TTC549 (cell line): ENCODE results near the gene TMEM30A.

Source experiments
- FAIRE-seq: peaks from 2 replicates; lab custom pipeline; 2012; peaks lifted over from hg19 to GRCh38; lab: Jason Lieb, UNC

Gene TMEM30A

DNA sequence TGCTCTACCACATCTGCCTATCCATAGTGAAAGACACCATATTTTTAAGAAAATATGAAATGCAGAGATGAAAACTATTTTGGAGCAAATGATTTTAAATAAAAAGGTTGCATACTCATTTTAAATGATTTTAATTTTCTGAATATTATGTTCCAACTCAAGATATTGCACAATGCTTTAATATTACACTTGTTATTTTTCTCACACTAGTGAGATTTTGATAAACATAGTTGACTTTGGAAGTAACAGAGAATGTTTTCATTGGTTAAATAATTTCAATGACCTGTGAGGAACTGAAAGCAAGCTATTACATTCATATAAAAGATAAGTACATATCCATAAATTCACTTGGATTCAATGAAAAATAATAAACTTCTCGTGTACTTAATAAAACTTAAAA, 7.2 kb upstream of the TMEM30A start:
- FAIRE-seq = no peak

DNA sequence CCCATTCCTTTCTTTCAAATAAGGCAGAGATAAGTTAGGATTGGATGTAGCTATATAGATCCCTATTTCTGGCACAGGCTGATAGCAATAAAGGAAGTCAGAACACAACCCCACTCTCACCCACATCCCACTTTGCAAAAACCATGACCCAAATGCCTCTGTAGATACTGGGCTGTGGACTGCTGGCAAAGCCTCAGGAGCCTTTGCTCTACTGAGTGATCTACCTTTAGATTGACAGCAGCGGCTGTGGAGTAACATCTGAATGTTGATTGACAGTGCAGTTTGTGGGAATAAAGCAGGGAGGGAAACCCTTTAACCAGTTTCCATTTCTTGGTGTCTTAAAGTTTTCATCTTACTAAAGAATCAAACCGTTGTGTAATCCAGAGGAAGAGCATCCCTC, 6.7 kb upstream of the TMEM30A start:
- FAIRE-seq = no peak

DNA sequence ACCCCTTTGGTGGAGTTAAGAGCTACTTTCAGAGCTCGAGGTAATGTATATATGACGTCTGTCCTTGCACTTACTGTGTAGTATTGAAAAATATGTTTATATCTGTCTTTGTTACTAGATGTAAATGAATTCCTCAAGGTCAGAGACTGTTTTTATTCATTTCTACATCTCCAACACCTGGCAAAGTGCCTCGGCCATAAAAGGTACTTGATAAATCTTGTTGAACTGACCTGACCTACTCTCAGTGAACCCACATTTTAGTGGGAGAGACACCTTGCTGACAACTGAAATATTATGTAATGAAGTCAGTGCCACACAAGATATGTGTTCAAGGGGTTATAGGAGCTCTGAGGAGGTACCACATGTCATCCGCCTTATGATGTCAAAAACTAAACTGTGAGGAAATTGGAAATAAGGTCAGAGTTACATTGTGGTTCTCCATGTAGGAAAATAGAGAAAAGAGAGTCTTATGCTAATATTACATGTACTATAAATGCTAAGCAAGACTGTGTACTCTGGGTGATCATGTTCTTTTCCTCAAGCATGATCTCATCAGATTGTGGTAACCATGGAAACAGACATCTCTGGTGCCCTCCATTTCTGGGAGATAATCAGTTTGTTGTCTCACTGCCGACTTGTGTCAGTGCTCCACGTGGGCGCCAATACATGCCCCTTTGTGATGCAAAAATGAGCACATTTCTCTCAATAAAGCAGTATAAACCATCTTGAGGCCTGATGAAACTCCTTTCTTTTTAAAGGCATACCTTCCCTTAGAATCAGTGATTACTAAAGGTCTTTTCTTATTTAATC, 5.7 kb upstream of the TMEM30A start:
- FAIRE-seq = no peak

DNA sequence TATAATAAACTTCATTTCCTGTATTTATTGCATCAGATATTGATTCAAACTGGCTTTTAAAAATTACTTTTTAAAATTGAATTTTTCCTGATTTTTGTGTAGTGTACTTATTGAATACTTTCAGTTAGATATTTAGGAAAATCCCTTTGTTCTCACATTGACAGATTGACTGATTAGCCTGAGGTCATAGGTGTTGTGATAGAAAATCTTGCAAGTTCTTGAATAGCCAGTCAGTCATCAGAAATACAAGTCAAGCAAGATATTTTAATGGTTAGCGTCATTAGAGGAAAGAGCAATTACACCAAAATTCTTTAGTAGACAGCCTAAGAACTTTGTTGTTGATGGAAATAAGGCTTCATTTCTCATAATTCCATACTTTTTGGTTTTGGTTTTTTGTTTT, 3.4 kb upstream of the TMEM30A start:
- FAIRE-seq = no peak

DNA sequence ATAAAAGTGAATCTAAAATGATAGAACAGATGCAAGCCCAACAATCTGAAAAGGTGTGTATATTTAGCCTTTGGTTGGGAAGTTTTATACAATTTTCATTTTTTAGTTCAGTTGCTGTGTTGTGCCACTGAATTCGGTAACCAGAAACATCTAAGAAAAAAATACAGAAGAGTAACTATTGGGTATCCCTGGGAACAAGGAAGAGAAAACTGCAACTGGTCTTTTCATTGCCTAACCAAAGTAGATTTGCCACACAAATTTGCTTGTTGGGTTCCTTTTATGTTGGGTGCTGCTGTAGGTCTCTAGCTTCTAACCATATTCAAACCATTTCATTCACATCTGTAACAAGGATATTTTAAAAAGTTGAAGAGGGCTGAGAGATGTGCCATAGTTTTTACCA, 2.8 kb upstream of the TMEM30A start:
- FAIRE-seq = no peak

DNA sequence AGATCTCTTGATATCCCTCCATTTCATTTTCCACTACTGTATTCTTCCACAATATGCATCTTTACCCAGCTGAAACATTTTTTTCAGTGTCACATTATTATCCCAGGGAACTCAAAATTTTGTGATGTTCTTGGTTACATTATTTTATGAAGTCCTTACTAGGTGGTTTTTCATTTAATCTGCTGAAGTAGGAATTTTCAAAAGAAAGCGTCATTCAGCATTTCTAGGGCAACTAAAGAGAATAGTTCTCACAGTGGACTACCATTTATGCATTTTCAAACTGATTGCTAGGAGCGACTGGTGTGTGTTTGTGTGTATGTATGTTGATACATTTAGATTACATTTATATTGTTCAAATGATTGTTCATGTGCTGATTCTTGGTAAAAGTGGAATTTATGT, 2.4 kb upstream of the TMEM30A start:
- FAIRE-seq = no peak

DNA sequence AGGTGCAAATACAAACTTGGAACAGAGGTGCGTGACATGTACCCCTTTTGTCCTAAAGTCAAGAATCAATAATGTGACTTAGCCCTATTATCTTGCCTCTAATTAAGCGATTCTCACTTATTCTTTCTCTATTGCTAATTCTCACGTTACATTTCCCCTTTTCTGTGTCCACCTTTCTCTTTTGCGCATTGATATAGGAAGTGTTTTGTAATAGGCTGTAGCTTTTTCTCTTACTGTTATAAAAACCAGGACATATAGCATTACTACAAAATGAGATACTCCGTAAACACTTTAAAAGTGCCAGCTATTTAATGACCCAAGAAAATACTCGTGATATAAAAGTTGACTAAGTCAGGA, 669 bp upstream of the TMEM30A start:
- FAIRE-seq = no peak

DNA sequence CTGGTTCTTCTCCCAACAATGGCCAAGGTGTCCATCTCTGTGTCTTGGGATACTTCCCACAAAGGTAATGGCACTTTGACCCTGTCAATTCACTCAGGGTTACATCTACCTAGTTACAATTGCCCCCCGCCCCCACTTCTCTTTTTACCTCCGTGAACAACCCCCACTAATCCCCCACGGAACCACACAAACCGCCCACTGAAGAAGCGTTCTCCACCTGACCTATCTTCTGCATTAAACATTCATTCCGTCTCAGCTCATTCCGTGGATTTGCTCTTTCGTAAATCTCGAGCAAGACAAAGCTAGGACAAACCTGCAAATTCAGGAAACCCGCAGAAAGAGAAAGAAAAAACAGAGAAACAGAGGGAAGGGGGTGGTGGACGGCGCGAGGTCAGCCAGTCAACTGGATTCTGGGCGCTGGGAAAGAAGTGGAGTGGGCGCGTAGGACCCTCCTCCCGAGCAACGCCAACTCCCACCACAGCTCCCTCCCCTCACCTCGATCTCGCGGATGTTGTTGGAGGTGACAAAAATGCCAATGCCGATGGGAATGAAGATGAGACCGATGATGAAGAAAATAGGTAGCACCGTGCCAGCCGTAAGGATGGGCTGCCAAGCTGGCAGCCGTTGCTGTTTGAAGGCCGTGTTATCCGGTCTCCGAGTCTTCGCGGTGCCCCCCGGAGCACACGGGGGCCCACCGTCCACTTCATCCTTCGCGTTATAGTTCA, 523 bp downstream of the TMEM30A start:
- no peak for FAIRE-seq

DNA sequence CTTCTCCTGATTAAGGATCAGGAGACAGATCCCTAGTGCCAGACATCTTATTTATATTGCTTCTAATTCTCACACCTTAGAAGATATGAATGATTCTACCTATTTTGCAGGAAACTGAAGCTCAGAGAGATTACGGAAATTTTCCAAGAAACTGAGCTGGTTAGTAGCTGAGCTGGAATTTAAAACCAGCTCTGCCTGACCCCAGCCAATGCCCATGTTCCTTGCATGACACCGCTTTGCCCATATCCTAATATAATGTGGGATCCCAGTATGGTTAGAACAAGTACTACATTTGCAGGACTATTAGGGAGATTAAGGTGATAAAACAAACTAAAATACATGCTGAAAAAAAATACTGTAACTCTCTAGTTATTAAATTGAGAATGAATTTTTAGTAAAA, 1.9 kb downstream of the TMEM30A start:
- FAIRE-seq = no peak

DNA sequence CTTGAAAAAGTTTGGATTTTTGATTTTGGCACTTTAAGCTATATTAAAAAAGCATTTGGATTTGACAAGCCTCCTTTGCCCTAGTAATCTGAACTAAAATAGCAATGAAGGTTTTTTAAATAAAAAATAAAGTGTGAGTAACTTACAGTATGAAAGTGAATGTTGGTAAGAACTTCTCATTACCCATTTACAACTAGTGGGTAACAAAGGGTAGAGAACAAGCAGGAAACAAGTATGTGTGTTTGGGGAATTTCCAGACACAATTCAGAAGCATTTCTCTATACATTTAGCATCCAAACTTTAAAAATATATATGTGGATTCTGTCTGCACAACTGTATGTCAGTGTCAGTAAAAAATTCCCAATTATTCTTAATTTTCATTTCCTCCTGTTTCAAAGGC, 2.9 kb downstream of the TMEM30A start:
- no peak for FAIRE-seq

DNA sequence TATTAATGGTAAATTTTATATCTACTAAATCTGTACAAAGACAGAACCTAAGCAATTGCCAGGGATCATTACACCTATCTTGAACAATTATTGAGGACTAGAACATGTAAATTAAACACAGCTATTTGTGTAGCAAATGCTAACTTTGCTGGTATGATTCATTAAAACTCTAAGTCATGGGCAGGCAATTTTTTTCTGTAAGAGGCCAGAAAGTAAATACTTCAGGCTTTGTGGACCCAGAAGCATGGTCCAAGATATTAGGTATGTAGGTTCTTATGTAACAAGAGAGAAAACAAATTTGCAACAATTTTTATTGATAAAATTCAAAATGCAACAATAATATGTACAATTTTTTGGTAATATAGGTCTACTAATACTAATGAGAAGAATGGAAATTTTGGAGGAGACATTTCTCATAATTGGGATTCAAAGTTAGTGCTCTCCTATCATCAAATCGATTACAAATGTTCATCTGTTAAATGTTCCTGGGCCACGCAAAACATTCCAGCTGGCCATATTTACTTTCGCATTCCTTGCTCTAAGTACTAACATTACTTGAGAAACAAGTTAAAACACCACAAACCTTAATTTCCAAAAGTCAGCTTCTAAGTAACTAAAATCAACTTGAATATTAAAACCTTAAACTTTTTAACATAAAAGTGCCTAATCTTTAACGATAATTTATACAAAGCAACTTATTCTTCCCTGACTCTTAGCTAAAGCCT, 4.3 kb downstream of the TMEM30A start:
- FAIRE-seq = no peak

DNA sequence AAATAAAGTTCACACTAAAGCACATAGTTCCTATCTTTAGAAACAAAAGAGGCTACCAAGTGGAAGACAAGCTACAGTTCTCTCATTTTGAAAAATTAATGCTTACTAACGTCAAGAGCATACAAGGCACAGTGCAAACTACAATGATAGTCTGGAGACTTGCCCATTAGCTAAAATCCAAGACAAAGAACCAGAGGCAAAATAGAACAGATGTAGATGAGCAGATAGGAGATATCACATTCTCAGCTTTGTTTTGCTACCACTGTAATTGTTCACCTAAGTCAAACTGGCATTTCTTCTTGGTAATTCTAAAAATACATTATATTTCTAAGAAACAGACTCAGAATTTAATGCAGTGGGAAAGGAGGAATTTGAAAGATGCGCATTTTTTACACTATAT, 5.2 kb downstream of the TMEM30A start:
- FAIRE-seq = no peak

DNA sequence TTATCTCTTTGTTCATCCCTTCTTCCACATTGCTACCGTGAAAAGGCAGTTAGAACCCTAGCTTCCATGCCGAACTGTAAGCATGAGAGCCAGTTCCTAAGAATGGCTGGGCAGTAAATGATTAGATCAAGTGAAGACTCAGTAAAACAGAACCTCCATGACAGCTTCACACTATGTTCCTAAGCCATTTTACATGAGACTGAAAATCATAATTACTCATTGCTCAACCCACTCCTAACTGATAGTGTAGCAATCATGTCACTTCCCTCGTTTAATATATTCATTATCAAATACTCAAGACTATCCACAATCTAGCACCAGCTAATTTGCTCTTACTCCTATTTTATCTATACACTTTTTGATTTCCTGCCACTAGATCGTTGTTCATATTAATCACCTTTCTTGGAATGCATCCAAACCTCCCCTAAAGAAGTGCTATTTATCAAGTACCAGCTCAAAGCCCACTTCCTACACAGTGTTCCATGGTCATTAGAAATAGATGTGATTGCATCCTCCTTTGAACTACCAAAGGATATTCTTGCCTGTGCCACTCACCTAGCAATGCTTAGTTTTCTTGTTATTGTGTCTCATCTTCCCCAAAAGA, 6.0 kb downstream of the TMEM30A start:
- FAIRE-seq = no peak

DNA sequence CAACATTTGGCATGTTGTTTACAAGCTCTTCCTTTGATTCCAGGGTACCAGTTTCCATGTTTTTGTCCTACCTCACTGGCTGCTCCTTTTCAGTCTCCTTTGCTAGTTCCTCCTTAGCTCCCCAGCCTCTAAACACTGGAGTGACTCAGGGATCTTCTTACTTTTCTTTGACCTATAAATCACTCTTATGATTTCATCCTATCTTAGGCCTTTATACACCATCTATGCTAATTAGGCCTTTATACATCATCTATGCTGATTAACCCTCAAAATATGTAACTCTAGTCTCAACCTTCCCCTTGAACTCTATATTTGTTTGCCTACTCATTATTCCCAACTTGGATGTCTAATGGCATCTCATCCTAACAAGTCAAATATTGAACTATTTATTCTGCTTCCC, 9.5 kb downstream of the TMEM30A start:
- no peak for FAIRE-seq

DNA sequence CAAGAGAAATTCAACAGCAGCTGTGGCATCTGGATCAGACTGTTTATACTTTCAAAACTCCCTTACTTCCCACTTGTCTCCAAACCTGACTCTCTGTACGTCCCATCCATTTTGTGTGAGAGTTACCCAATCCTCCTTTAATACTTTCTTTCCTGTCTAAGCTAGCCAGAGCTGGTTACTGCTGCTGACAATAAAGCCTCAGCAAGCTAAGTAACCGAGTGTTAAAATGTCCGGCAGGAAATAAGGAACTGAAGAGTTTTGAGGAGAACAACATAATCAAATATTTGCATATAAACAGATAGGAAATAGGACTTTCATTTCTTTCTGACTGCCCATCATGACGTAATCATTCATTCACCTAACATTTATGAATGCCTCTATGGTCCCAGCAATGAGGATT, 11.6 kb downstream of the TMEM30A start:
- FAIRE-seq = no peak

DNA sequence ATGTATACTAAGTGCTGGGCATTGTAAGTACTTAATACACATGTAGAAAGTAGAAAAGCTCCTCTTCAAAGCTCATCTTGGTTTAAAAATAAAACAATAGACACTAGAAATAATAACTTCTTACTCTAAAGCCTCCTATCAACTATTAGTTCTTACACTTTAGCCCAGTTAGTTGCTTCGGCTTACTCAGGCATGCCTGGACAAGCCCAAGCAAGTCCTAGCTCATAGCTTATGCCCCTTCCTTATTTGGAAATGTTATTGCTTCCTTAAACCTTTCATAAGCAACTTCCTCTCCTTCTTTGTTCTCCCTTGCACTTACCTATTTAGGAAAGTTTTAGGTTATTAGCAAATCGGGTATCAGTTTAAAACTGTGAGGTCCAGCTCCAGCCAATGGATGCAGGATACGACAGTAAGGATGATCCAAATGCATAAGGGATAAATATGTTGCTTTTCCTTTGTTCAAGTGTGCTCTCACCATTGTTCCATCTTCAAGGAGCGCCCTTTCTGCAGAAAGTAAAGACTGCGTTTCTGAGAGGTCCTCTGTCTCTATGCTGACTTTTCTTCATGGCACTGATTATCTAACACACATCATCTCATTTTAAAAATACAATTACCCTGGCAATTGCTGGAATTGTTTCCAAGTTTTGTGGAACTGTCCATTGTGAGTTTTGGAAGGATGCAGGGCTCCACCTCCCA, 12.3 kb downstream of the TMEM30A start:
- FAIRE-seq = peak; percentile 93

DNA sequence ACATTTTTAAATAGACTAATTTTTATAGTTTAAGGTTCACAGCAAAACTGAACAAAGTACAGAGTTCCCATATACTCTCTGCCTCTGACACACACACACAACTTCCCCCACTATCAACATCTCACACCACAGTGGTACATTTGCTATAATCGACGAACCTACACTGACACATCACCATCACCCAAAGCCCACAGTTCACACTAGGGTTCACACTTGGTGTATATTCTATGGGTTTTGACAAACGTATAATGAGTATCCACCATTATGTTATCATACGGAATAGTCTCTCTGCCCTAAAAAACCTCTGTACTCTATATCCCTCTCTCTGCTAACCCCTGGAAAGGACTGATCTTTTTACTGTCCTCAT, 15.6 kb downstream of the TMEM30A start:
- no peak for FAIRE-seq

DNA sequence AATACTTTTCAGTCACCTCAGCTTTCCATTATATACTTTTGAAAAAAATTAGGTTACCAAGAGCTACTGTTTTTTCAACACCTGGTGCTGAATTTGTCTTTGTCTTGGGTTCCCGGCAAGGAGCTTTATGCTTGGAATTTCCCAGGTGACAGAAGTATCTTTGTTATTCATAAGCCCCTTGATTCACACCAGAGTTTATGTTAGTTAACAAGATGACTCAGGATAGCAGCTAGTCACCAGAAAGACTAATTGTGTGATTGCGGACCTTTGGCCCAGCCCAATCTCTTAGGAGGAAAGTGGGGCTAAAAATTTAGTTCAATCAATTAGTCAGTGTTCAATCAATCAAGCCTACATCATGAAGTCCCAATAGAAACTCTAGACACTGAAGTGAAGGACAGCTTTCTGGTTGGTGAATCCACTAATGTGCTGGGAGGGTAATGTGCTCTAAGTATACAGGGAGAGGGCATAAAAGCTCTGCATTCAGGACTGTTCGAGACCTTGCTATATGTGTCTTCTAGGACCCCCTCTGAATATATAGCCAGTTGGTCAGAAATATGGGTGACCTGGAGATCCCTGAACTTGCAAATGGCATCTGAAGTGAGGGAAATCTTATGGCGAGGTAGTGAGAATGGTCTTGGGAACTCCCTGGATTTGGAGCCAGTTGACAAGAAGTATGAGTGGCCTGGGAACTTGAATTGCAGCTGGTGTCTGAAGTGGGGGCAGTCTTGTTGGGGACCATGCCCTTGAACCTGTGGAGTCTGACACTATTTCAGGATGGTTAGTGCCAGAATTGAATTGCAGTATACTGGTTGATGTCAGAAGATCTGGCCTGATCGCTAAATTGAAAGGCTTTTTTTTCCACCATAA, 16.2 kb downstream of the TMEM30A start:
- FAIRE-seq = no peak

DNA sequence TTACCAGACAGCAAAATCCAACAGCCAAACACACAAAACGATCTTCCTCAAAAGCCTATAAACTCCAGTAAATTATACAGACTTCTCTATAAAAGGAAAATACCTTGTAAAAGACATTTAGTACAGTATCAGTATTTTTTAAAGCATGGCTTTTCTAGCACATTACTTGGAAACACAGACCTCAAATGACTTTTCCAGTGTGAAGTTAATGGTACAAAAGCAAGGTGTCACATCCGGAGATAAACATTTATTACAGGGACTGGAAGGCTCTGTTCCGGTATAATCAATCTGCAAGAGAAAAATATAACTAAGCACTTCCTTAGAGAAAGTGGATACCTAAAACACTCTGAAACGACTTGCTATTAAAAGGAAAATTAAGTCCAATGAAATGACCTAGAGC, 17.1 kb downstream of the TMEM30A start:
- no peak for FAIRE-seq

DNA sequence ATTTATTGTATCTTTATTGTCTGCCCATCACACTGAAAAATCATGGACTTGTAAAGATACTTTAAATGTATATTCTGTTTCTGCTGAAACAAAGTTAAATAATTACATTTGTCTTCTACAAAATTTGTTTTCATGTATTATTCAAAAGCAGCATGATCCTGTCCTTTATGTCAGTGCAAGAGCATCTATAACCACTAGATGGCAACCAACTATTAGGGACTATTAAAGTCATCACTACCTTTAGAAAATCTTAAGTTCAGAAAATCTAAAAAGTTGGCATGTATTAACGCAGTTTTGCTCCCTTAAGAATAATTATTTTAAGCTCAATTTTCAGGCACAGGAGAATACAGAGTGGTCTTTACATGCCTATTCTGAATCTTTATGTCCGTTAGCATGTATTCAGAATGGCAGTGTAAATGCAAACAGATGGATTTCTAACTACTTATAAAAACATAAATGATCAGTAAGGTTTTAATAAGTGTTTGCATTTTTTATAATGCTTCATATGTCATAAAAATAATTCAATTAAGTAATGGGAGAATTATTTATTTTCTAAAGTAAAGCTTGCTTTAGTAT, 17.8 kb downstream of the TMEM30A start:
- peak; percentile 93 for FAIRE-seq

DNA sequence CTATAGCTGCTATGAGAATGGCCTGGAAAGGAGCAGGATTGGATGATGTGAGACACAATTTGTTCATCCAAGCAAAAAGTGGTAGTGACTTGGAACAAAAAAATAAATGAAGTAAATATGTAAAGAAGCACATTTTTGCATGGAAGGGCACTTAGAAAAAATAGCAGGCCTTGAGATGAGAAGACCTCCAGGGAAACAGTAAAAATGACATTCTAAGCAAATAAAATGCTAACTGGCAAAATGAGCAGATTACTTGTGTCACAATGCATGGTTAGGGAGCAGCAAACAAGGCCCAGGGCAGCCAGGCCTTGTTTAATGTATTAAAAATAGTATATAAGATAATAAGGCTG, 21.2 kb downstream of the TMEM30A start:
- no peak for FAIRE-seq
